ENCODE results near the gene QDPR.

The QDPR gene

DNA sequence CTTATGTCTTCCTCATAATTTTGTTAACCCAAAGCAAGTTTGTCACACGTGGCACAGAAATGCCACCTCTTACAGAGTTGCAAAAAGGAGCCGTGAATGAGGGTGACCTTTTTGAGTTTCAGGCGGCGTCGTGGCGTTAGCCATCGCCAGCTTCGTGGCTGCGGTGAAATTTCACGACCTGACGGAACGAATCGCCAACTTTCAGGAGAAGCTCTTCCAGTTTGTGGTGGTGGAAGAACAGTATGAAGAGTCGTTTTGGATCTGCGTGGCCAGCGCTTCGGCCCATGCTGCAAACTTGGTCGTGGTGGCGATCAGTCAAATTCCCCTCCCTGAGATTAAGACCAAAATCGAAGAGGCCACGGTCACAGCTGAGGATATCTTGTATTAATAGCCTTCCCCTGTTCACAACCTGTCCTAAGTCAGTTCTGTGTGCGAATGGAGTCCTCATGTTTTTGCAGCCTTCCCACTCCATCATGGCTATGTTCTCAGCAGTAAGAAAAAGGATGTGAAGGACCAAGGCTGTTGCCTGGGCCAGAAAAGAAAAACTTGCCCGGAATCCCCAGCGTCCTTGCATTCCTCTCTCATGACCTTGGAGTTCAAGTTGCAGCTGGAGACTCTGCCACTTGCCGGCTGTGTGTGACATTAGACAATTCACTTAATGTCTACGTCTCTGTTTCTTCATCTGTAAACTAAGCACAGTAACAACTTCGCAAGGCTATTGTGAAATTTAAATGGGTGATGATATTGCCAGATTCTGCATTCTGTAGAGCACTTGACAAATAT lies 15.0 kb upstream of the QDPR start:
- DNase-seq, result no peak

DNA sequence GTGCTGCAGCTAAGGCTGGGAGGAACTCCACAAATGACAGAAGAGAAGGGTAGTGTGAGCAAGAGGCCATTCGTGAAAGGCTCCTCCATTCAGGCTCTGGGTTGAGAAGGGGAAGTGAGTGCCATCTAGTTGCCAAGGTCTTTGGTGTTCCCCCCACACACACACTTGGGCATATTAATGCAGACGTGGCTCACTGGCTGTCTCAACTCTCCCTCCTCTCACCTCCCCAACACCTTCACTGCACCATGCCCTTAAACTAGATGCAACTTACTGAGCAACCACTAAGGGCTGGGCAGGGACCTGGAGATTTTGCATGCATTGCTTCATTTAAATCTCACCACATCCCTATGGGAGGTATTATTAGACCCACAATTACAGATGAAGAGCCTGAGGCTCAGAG lies 11.8 kb upstream of the QDPR start:
- DNase-seq, result no peak

DNA sequence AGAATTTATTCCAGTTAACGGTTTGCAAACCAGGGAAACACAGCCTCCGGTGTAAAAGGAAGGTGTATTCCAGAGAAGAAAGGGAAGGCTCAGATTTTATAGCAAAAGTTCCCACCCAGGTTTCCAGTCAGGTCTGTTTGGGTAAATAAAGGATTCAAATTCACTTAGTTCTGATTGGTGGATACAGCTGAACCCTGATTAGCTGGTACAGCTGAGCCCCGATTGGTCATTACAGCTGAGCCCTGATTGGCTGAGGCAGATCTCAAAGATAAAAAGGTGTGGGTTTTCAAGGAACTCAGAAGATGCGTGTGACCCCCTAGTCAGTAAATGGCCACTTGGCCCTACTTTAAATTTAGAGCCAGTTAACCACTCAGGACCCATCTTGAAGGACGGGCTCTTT lies 9.7 kb upstream of the QDPR start:
- no peak for DNase-seq

DNA sequence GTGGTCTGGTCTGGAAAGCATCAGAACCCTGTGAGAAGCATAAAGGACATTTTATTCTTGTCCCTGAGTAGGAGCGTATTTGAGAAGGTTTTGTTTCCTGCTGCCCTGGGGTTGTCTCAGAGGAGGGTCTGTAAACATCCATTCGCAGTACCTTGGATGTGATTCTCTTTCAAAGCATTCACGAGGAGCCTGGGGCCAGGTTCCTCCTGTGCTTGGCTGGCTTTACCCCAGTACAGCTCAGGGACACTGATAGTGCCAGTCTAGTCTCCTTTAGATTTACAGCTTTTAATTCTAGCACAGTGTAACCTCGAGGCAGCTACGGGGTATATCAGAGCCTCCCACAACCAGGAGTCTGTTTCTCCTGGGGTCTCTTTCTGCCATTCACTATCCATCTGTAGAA lies 5.8 kb upstream of the QDPR start:
- no peak for DNase-seq

DNA sequence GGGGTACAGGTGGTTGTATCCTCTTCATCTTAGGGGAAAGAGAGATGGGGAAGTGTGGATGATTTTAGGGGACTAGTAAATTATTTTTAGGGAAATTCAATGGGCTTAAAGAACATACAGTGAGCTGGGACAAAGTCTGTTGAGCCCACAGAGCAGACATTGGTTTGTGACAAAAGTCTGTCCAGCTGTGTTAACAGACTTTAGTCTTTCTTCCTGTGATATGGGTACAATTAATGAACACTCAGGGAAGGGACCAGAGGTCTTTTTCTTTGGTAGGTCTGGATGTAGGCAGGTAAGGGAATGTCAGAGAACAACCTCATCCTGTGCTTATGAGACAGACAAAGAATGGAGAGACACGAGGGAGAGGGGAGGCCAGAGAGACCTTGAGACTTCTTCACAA lies 5.1 kb upstream of the QDPR start:
- no peak for DNase-seq

DNA sequence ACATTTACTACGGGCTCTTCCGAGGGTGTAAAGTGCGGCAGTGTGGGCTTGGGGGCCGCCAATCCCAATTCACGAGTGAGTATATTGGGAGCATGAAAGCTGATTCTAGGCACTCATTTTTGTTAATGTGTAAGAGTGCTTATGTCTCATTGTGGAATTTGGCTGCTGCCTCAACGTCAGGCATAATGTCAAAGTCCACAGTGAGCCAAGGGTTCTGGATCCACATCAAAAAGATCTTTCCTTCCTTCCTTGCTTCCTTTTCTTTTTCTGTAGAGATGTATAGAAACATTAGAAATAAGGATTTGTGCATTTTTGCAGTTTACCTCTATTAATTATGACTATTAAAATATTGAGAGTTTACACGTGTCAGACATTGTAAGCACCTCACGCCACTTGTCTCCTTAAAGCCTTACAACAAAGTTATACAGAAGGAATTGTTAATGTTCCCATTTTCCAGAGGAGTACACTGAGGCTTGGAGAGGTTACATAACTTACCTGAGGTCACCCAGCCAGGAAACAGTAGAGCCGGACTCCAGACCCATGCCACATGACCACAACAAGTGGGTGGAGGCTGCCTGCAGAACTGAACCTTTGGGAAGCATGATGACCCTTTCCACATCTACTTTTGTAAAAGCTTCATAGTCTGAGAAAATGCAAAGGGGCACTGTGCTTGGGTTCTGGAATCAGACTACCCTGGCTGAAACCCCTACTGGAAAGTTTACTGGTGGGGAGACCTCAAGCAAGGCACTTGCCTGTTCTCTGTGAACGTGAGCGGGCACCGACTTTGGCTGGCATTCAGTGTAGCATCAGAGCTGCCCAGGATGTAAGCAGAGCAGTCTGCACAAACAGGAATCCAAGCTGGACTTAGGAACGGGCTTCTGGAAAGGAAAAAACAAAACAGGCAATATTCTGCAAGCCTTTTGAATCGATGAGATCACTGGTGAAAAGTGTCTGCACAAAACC lies 3.8 kb upstream of the QDPR start:
- no peak for DNase-seq

DNA sequence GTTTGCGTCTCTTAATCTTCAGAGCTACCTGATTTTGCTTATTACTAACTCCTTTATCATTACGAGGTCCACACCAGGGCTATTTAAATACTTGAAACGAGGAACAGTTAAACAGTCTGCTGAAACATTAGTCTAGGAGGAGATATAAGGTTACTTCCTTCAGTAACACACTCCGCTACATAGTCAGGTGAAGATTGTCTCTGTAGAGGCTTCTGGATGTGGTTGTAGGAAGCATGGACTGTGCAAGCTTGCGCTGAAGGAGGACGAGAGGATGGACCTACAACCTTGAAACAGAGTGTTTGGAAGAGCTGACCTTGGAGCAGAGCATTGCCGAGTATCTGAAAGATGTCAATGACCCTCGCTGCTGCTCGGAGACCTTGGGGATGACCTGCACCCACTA lies 3.0 kb upstream of the QDPR start, which contains the start of gene CLRN2:
CLRN2 (plus strand) TSS at position 301 of the 400 bp plus-strand sequence. CDS start 102 bp downstream, outside the sequence.
- DNase-seq, result no peak

DNA sequence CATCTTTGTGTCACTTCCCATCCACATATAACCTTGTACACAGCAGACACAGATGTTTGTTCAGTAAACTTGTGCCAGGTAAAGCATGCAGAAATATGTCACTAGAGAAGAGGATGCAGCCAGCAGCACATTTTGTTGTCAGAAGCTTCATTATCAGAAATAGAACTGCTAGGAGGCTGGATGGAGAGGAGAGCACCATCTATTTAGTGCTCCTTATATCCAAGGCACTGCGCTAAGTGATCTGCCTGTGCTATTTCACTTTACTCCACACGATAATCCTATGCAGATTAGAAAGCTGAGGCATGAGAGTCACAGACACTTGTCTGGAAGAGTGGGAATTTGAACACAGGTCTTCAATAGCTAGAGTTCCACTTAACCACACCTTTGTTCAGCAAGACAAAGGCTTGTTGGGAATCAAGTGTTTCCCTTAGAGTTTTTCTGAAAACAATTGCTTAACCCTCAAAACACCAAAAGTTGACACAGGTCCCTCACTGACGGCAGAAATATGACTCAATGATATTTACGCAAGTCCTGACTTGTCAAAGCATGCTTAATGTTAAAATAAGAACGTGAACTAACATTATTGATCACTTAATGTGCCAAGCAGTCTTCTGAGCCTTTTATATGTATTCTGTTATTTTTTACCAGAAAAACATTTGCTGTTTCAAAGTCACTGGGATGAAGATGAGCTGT lies 1.2 kb upstream of the QDPR start:
- no peak for DNase-seq

DNA sequence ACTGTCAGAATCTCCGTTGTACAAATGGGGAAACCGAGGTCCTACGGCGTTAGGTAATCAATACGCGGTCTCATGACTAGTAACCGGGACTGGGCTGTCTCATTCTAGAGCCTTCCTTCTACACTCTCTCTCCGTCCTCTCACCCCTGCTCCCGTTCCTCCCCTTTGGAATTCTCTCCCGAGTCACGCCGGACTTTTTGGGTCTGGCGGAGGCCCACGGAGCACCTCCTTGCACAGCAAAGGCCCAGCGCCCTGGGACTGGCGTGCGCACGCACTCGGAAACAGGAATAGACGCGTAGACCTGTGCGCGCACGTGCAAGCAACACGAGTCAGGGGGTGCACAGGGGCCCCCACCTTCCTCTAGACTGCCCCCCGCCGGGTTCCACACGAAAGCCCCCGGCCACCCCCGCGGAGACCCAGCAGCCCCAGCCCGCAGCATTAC lies 361 bp downstream of the QDPR start:
- DNase-seq, result peak; percentile 21 to 30

DNA sequence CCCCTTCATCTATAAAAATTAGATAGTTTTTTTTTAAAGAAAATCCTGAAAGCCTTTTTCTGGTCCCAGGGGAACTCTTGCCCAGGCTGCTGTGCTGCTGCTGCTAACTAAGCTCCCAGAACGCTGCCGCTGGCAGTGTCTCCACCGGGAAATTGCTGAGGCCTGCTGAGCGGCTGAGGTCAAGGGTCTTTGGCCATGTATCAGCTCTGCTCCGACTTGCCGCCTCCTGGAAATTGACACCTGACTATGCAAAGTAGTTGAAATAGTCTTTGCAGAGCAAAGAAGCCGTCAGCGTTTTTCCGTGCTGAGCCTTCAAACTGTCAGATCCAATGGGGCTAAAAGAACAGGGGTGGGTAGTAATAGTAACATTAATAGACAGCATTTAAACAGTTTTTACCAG lies 839 bp downstream of the QDPR start:
- no peak for DNase-seq

DNA sequence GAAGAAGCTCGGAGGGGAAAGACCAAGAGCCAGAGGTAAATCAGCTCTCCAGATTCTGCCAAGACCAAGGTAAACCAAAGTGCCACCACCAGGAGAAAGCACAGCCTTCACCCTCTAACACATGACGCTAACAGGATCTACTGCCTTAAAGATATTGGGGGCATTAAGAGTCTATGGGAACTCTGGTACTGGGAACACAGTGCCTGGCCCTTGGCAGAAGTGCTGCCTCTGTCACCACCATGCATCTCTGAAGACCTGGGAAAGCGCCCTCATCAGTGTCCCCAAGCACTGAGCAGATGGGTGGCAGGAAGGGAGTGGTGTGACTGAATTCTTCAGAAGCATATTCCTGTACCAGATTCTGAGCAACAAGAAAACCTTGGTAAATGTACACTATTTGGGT lies 1.3 kb downstream of the QDPR start:
- DNase-seq, result no peak

DNA sequence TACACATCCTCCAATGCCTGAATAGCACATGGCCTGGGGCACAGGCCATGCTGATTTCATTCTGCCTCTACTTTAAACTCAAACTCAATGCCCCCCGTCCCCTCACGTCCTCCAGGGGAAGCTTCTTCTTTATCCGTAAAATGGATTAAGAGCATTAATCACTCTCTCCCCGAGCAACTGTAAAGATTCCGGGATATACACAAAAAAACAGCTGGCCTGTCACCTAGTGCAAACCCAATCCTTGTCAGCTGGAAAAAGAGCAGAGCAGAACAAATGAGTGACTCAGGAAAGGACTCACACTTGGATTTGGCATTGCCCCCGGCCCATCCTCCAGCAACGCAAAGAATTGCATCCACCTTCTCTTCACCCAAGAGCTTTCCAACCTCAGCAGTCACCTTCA lies 7.8 kb downstream of the QDPR start:
- no peak for DNase-seq

DNA sequence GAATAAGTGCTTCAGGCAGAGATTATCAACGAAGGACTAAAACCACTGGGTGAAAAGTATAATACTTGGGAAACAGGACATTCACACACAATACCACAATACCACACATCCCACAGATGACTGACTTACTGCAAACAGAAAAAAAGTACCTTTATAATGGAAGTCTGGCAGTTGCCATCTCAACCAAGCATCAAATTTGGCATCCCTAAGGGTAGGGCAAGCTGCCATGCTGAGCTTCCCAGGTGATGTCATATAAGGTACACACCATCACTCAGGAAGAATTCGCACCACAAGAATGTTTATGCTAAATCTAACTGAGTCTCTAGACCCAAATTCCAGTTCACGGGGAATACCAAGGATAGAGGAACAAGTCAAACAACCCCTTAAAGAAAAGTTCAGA lies 9.1 kb downstream of the QDPR start:
- DNase-seq, result no peak

DNA sequence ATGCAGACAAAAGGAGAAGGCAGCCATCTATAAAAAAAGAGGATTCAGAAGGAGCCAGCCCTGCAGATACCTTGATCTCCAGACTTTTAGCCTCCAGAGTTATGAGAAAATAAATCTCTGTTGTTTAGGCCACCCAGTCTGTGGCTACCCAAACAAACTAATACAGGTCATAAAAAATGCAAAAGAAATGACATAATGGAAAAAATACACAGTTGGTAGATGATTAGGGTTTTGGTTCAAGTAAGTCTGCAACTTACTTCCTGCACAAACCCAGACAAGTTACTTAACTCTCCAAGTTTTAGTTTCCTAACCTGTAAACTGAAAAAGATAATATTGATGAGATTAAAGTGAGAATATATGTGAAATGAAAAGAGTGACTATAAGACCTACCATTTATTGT lies 11.3 kb downstream of the QDPR start:
- no peak for DNase-seq

DNA sequence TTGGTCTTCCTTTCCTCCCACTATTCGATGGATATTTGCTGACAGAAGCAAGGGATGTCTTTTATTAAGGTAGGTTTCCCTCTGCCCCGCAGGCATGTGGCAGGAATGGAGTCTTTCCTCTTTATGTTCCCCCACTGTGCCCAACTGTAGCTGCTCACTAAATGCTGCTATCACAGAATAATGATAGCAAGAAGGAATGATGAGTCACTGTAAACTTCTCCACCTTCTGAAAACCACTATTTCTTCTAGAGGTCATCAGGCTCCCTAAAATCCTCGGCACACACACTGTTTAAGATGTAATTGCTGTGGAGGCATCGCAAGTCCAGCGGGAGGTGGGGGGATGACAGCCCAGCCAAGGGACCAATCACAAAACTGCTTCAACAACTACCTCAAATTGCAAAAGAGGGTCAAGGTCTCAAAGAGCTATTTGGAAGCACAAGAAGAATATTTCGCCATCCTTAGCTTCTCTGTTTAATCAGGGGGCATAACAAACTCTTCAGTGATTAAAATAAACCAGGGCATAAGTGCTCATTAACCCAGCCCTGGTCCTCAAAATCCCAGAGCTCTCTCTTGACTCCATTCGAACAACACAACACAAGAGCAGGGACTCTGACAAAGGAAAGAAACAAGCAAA lies 13.9 kb downstream of the QDPR start:
- DNase-seq, result no peak

DNA sequence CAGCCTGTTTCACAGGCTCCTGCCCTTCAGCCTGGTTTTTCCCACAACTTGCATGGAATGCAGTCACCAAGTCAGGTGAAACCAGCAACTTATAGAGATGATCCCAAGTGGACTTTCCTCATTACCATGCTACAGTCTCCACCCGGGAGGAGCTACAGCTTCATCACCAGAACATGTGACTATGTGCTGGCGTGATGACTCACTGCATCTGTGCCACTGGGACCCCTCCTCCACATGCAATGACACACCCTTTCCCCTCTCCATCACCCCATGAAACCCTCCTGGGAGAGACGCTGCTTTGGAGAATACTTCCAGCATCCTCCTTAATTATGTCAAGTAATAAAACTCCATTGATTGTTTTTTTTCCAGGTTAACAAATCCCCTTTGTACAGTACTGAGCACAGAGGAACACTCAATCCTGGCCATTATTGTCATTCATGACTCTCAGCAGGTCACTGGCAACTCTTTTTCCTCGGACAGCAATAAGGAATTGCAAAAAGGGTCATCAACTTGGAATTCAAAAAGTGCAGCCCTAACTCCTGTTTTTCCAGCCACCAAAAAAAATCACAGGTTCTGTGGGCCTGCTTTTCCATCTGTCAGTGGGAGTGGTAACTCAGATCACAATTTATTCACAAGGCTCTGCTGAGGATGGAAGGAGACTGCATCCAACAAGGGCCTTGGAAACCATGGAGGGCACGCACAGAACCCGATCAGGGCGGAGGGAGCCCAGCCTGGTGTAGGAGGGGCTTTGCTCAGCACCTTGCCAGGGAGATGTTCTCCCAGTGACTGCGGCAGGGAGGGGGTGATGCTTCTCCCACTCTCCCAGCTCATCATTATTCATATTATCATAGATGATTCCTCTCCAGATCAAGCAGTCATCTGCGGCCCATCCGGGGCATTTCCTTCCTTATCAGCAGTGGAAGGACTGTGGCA lies 17.4 kb downstream of the QDPR start:
- DNase-seq, result peak in 1 of 2 donors; percentile 50

DNA sequence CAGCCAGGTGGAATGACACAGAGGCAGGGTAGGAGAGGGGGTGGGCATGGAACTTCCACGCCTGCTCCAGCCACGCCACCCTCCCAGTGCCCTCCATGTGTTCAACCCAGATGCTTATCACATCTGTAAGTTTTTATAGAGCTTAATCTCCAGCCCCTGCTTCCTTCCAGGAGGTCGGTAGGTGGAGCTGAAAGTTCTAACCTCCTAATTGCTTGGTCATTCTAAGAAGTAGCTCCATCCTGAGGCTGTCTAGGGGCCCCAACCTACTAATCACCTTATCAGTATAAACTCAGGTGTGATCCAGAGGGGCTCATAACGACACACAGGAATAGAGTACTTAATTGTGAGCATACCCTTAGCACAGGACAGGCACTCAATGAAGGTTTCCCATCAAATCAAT lies 18.3 kb downstream of the QDPR start:
- DNase-seq, result no peak

DNA sequence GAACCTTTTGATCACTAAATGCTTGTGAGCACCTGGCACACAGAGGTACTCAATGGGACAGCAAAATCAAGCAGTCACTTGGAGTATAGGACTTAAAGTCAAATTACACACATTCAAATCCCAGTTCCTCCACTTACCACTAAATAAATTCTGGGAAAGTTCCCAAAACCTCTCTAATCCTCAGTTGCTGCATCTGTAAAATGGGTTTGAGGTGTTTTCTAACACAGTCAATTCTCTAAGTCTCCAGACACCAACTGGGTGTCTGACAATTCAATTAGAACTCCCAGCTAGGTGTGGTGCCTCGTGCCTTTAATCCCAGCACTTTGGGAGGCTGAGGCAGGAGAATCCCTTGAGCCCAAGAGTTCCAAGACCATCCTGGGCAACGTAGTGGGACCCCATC lies 19.0 kb downstream of the QDPR start:
- no peak for DNase-seq

DNA sequence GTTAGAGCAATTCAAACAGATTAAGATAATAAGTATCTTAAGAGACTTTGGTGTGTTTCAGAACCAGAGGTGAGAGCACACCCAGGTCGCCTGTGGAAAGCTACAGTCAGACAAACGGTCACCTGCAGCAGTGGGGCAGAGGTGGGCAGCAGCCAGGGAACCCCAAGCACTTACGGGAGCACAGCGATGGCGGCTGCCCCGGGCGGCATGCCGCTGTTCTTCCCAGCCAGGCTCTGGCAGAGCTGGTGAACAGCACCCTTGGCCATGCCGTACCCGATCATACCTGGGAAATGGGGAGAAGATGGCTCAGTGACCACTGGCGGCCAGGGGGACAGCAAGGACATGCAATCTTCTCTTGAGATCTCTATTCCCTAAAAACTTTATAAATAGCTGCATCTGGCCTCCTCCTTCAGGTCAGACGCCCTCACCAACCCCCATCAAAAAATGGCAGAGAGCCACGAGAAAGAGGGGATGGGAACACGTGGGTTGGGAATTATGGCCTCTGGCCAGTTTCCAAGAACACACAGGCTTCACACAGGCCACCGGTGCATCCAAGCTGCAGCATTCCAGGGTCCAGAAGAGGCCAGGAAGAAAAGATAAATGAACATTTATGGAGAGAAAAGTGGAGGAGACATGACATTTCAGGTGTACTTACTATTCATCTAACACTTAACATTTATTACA lies 19.7 kb downstream of the QDPR start:
- no peak for DNase-seq

DNA sequence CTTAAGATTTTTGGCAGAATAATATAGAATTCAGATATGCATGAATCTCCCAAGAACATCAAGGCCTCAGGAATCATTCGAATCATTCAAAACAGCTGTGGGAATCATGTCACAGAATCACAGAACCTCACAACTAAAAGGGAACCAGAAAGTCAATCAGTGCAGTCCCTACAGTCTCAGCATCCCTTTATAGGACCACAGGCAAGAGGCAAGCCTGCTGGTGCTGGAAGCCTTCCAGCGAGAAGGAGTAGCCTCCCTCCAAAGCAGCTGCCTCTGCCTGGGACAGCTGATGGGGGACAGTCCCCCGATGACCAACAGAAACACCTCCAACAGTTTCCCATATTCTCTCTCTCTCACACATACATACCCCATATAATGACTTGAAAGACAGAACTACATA lies 20.7 kb downstream of the QDPR start:
- DNase-seq, result no peak

DNA sequence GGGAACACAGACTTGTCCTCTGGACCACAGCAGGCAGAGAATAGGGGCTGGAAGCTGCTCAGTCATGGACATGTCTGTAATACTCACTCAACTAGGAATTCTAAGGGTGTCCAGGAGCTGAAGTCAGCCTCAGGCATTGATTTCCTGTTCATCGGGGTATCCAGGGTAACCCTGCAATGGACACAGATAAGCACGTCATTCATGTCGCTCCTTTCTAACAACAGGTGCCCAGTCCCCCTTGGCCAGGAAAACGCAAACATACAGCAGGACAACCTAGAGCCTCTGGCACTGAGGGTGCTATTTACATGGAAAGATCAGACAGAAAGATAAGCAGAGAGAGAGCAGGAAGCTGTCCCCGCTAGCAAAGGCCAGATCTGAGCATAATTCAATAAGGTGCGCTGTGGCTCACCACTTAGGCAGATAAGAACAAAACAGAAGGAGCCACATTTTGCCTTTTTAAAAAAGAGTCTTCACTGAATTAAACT lies 21.3 kb downstream of the QDPR start:
- no peak for DNase-seq

All from inflammatory macrophage treated with lipopolysaccharide for 1 hour (primary cell).